GM12878 (cell line): ENCODE measurements around the gene ENAH. TPM values are rescaled to one million over a fixed set of nuclear protein-coding genes. Genes with fewer than 3 reads are reported as not detected.

Experiments used
- ATAC-seq: fragments of 200-7000 bp; cut with Tn5 transposase; 3 replicates; pipeline ENCODE4 v1.9.1; 2020; ENCODE audit warnings: mild to moderate bottlenecking, moderate library complexity
- BruUV-seq: library from RNA; stranded (reverse); fragments of 400-500 nt; replicated peaks from 2 replicates; lab custom pipeline; 2021; lab: Mats Ljungman, UMichigan
- CTCF ChIA-PET: fragments of 300-600 bp; sonication (Branson Sonifier 250); formaldehyde crosslinking; extraction: SDS; loops from one replicate; lab custom pipeline; 2021; ENCODE audit warnings: inconsistent platforms; lab: Yijun Ruan, JAX
- POLR2A ChIA-PET: fragments of 350-600 bp; formaldehyde crosslinking; extraction: SDS; loops from one replicate; lab custom pipeline; 2021; ENCODE audit warnings: inconsistent platforms; lab: Charles Lee
- RAD21 ChIA-PET: fragments of 300-600 bp; sonication (Branson Sonifier 250); formaldehyde crosslinking; loops from one replicate; lab custom pipeline; 2023; ENCODE audit warnings: antibody characterized with exemption; ENCODE audit not compliant: unreplicated experiment; lab: Charles Lee
- SMC1A ChIA-PET: fragments of 300-600 bp; sonication (Branson Sonifier 250); formaldehyde crosslinking; loops from one replicate; lab custom pipeline; 2023; ENCODE audit not compliant: unreplicated experiment, uncharacterized antibody; lab: Charles Lee
- DNase-seq: peaks from one replicate; pipeline ENCODE4 v3.0.0-alpha.2; 2011; ENCODE audit warnings: low read depth, low spot score
- FAIRE-seq: peaks from 3 replicates; lab custom pipeline; 2011; peaks lifted over from hg19 to GRCh38; lab: Jason Lieb, UNC
- H2AFZ ChIP-seq: 2 replicates; pipeline ENCODE4 v1.6.0; 2011; ENCODE audit warnings: low read depth, low read length, control low read depth; ENCODE audit not compliant: control insufficient read depth
- H3K27ac ChIP-seq: 2 replicates; pipeline ENCODE4 v1.5.1; 2011; ENCODE audit warnings: control low read depth; ENCODE audit not compliant: control insufficient read depth, insufficient read depth
- H3K27me3 ChIP-seq, 2 experiments: replicated peaks in 1 of 2; 2 replicates each; pipeline versions ENCODE4 v1.6.0 to v1.6.1; 2011; ENCODE audit warnings: low read length in 1 of 2; ENCODE audit not compliant: control insufficient read depth in 2 of 2, insufficient read depth in 2 of 2
- H3K36me3 ChIP-seq, 2 experiments: 2 replicates each; pipeline ENCODE4 v1.5.1; 2011; ENCODE audit warnings: low read length in 1 of 2; ENCODE audit not compliant: control insufficient read depth in 2 of 2, insufficient read depth in 2 of 2
- H3K4me1 ChIP-seq: 2 replicates; pipeline ENCODE4 v1.6.1; 2011; ENCODE audit warnings: mild to moderate bottlenecking, low read length, moderate library complexity, mixed read lengths; ENCODE audit not compliant: control insufficient read depth, insufficient read depth
- H3K4me2 ChIP-seq: 2 replicates; pipeline ENCODE4 v1.6.0; 2011; ENCODE audit warnings: control low read depth; ENCODE audit not compliant: control insufficient read depth, insufficient read depth
- H3K4me3 ChIP-seq: fragments of 200-600 bp; sonication (generic); 2 replicates; pipeline ENCODE4 v1.5.1; 2016
- H3K79me2 ChIP-seq: 2 replicates; pipeline ENCODE4 v1.6.0; 2011; ENCODE audit warnings: low read length; ENCODE audit not compliant: control insufficient read depth, insufficient read depth
- H3K9ac ChIP-seq: 2 replicates; pipeline ENCODE4 v1.8.0; 2011; ENCODE audit warnings: low read length, control low read depth, mixed read lengths; ENCODE audit not compliant: control insufficient read depth, insufficient read depth
- H3K9me3 ChIP-seq: replicated peaks from 3 replicates; pipeline ENCODE4 v1.5.1; 2011; ENCODE audit warnings: mild to moderate bottlenecking, low read length; ENCODE audit not compliant: control insufficient read depth, insufficient read depth
- H4K20me1 ChIP-seq: 2 replicates; pipeline ENCODE4 v1.6.0; 2011; ENCODE audit not compliant: control insufficient read depth, insufficient read depth
- ATF7 ChIP-seq: fragments of 450-650 bp; IDR thresholded peaks from 2 replicates; pipeline ENCODE4 v1.6.1; 2016; ENCODE audit warnings: low read depth, mild to moderate bottlenecking
- E2F4 ChIP-seq: IDR thresholded peaks from 2 replicates; pipeline ENCODE4 v1.6.1; 2012; ENCODE audit warnings: low read depth, low read length, improper control_type of control experiment
- EGR1 ChIP-seq, 2 experiments: IDR thresholded peaks; 1 replicate in 1 of 2; 2 replicates in 1 of 2; pipeline ENCODE4 v1.6.1; 2011 to 2012; ENCODE audit warnings: low read depth in 2 of 2, low read length in 2 of 2, borderline replicate concordance in 1 of 2, mild to moderate bottlenecking in 1 of 2, moderate library complexity in 1 of 2
- EP300 ChIP-seq, 2 experiments: fragments of 150-350 bp in 1 of 2; IDR thresholded peaks; 2 replicates each; pipeline ENCODE4 v1.6.1; 2011 to 2012; ENCODE audit warnings: low read depth in 2 of 2, low read length in 2 of 2, borderline replicate concordance in 1 of 2, improper control_type of control experiment in 1 of 2, inconsistent platforms in 1 of 2; ENCODE audit not compliant: control insufficient read depth in 1 of 2
- GABPA ChIP-seq: IDR thresholded peaks from 2 replicates; pipeline ENCODE4 v1.6.1; 2014; ENCODE audit warnings: antibody characterized with exemption, low read depth, mild to moderate bottlenecking, inconsistent platforms
- KAT2A ChIP-seq: conservative IDR thresholded peaks from 2 replicates; pipeline ENCODE4 v1.6.1; 2011; ENCODE audit warnings: low read depth, low read length; ENCODE audit not compliant: control insufficient read depth
- MEF2B ChIP-seq: fragments of 450-650 bp; IDR thresholded peaks from 2 replicates; pipeline ENCODE4 v1.6.1; 2018; ENCODE audit warnings: mild to moderate bottlenecking, moderate library complexity; ENCODE audit not compliant: partially characterized antibody, poor library complexity, severe bottlenecking
- NFXL1 ChIP-seq: fragments of 450-650 bp; IDR thresholded peaks from 2 replicates; pipeline ENCODE4 v1.6.1; 2017; ENCODE audit warnings: antibody characterized with exemption, mild to moderate bottlenecking, borderline replicate concordance
- NFYB ChIP-seq: IDR thresholded peaks from 2 replicates; pipeline ENCODE4 v1.6.1; 2011; ENCODE audit warnings: low read depth, mild to moderate bottlenecking, low read length, improper control_type of control experiment, moderate library complexity; ENCODE audit not compliant: insufficient read depth
- RELA ChIP-seq: fragments of 450-650 bp; IDR thresholded peaks from 2 replicates; pipeline ENCODE4 v1.8.0; 2014; ENCODE audit warnings: borderline replicate concordance; ENCODE audit not compliant: partially characterized antibody
- SMAD5 ChIP-seq: IDR thresholded peaks from 2 replicates; pipeline ENCODE4 v1.6.1; 2016; ENCODE audit warnings: antibody characterized with exemption, low read depth
- USF1 ChIP-seq: IDR thresholded peaks from 2 replicates; pipeline ENCODE4 v1.6.1; 2011; ENCODE audit warnings: borderline replicate concordance, low read depth, mild to moderate bottlenecking, moderate library complexity, mixed read lengths, low read length; ENCODE audit not compliant: insufficient read depth; ENCODE audit errors: extremely low read length
- WRNIP1 ChIP-seq: IDR thresholded peaks from 2 replicates; pipeline ENCODE4 v1.6.1; 2011; ENCODE audit warnings: low read depth, low read length, improper control_type of control experiment, borderline replicate concordance
- YBX1 ChIP-seq: fragments of 450-650 bp; IDR thresholded peaks from 2 replicates; pipeline ENCODE4 v1.6.1; 2016; ENCODE audit warnings: antibody characterized with exemption
- ZBTB40 ChIP-seq: fragments of 450-650 bp; IDR thresholded peaks from 2 replicates; pipeline ENCODE4 v1.6.1; 2016; ENCODE audit warnings: mild to moderate bottlenecking, moderate library complexity, borderline replicate concordance
- WGBS: methylation state at CpG from one replicate; pipeline ENCODE4 v1.1.6; 2016; ENCODE audit warnings: low lambda C conversion rate; ENCODE audit not compliant: insufficient replicate concordance, insufficient coverage; ENCODE audit errors: missing lambda C conversion rate; 5-methylcytosine and 5-hydroxymethylcytosine counted together
- in situ Hi-C: fragments of 300-500 bp; cut with MboI; formaldehyde crosslinking; loops from 9 replicates; pipeline ENCODE4 v1.14.3; 2018; ENCODE audit warnings: mixed read lengths
- intact Hi-C: fragments of 100-400 bp; cut with micrococcal nuclease; formaldehyde crosslinking; loops from one replicate; pipeline ENCODE4 v1.14.2; 2022; ENCODE audit not compliant: unreplicated experiment
- polyA plus RNA-seq, 11 experiments: library from polyadenylated mRNA; depleted of rRNA in 4 of 11; unstranded in 6 of 11; stranded (reverse) in 5 of 11; fragments of >200 nt; fragmentation: Nextera tagmentation in 4 of 11; fragmentation: Illumina TruSeq in 1 of 11; extraction: Ambion mirVana in 4 of 11; extraction: Trizol in 1 of 11; gene quantifications; 1 replicate in 1 of 11; 2 replicates in 10 of 11; pipeline versions ENCODE4 v1.2.1 to v1.2.3, GENCODE V29; 2011 to 2016; ENCODE audit warnings: inconsistent platforms in 2 of 11, missing spikeins in 2 of 11, low read depth in 1 of 11
- total RNA-seq, 4 experiments: library from RNA; depleted of rRNA in 3 of 4; stranded (reverse); fragments of >200 nt in 3 of 4; fragmentation: Illumina TruSeq in 1 of 4; extraction: Trizol in 1 of 4; gene quantifications; 2 replicates each; pipeline versions ENCODE4 v1.2.1 to v1.2.3, GENCODE V29; 2013 to 2021
- TF ChIP-seq, protein P1 (sequence below): IDR thresholded peaks from 2 replicates; pipeline ENCODE4 v1.6.1; 2012; ENCODE audit warnings: low read depth, low read length, improper control_type of control experiment
- TF ChIP-seq, protein P2 (sequence below): IDR thresholded peaks from 2 replicates; pipeline ENCODE4 v1.6.1; 2012; ENCODE audit warnings: low read length, inconsistent platforms

ENAH gene
- total and polyA plus RNA-seq, 10 of the 15 experiments (the other 5 are each of a cell fraction or from before 2014, with no cell fraction given): under 0.01 to 0.62 (median 0.06) TPM; not detected in 5

GRCh38 chr1:225617956-225618355 is 35.0 kb downstream of the ENAH start:
- no peaks in the 10 kb centered on the region for H4K20me1 ChIP-seq
- H3K36me3 ChIP-seq: no peaks in the 10 kb centered on the region
- no TSS peak for BruUV-seq
- no peak for FAIRE-seq
- RAD21 ChIA-PET: no interaction called here
- no peaks in the 10 kb centered on the region for H3K9me3 ChIP-seq
- no peak overlapping the region for H3K9ac ChIP-seq
- POLR2A ChIA-PET: no interaction called here
- in situ Hi-C loops (no loop called here), intact Hi-C loops (no loop called here)
- H2AFZ ChIP-seq: no peak overlapping the region
- no peak for DNase-seq
- H3K4me1 ChIP-seq: no peaks in the 10 kb centered on the region
- no peak overlapping the region for H3K4me3 ChIP-seq
- H3K27ac ChIP-seq: no peak overlapping the region
- 60% methylated on average over 2 of the region's 2 CpGs for WGBS
- H3K79me2 ChIP-seq: no peaks in the 10 kb centered on the region
- ATAC-seq: no peak
- H3K27me3 ChIP-seq: no peaks in the 10 kb centered on the region
- H3K4me2 ChIP-seq: no peak overlapping the region
- SMC1A ChIA-PET: no interaction called here
- CTCF ChIA-PET: no interaction called here
- TF ChIP-seq EGR1 (IDR thresholded peaks at IDR 0.05; ENCODE audit: borderline replicate concordance in 1 of 2, low read depth in 2 of 2, low read length in 2 of 2) (no peak), WRNIP1 (no peak), SMAD5 (no peak), RELA (no peak), E2F4 (no peak), NFYB (no peak), ATF7 (no peak), USF1 (no peak), KAT2A (no peak), MEF2B (no peak), ZBTB40 (no peak), EP300 (IDR thresholded peaks at IDR 0.05; ENCODE audit: borderline replicate concordance in 1 of 2, control insufficient read depth in 1 of 2, low read depth in 2 of 2, low read length in 2 of 2) (no peak), GABPA (no peak), YBX1 (no peak), NFXL1 (no peak)
- TF ChIP-seq, protein P1, sequence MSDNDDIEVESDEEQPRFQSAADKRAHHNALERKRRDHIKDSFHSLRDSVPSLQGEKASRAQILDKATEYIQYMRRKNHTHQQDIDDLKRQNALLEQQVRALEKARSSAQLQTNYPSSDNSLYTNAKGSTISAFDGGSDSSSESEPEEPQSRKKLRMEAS: no peak
- TF ChIP-seq, protein P2, sequence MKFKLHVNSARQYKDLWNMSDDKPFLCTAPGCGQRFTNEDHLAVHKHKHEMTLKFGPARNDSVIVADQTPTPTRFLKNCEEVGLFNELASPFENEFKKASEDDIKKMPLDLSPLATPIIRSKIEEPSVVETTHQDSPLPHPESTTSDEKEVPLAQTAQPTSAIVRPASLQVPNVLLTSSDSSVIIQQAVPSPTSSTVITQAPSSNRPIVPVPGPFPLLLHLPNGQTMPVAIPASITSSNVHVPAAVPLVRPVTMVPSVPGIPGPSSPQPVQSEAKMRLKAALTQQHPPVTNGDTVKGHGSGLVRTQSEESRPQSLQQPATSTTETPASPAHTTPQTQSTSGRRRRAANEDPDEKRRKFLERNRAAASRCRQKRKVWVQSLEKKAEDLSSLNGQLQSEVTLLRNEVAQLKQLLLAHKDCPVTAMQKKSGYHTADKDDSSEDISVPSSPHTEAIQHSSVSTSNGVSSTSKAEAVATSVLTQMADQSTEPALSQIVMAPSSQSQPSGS: no peak
